Neural progenitor cell (in vitro differentiated cells): ENCODE measurements around the gene PVR.

Experiments
- EZH2 ChIP-seq: fragments of 200-600 bp; sonication (generic); IDR thresholded peaks from 2 replicates; pipeline ENCODE4 v1.6.1; 2017; ENCODE audit warnings: antibody characterized with exemption, mild to moderate bottlenecking, moderate library complexity
- EZH2phosphoT487 ChIP-seq: fragments of 200-600 bp; sonication (generic); IDR thresholded peaks from 2 replicates; pipeline ENCODE4 v1.6.1; 2017; ENCODE audit warnings: antibody characterized with exemption
- TF ChIP-seq, protein P1 (sequence below): fragments of 200-600 bp; sonication (generic); IDR thresholded peaks from 2 replicates; pipeline ENCODE4 v1.5.1; 2017; ENCODE audit warnings: antibody characterized with exemption, mild to moderate bottlenecking

DNA sequence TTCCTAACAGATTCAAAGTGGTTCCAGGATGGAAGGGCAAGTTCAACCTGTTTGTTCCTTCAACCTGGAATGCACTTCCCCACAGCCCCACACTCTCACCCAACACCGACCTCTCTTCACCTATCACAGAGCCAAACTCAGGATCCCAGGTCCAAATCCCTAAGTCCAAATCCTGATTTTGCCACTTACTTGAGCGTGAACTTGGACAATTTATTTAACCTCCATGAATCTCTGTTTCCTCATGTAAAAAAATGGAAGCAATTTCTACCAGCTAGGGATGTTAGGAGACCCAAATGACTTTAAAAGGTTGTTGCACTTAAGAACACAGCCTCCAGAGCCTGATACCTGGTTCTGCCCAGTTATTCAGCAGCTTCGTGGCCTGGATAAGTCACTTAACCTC lies 35.8 kb upstream of the PVR start:
- TF ChIP-seq, protein P1, sequence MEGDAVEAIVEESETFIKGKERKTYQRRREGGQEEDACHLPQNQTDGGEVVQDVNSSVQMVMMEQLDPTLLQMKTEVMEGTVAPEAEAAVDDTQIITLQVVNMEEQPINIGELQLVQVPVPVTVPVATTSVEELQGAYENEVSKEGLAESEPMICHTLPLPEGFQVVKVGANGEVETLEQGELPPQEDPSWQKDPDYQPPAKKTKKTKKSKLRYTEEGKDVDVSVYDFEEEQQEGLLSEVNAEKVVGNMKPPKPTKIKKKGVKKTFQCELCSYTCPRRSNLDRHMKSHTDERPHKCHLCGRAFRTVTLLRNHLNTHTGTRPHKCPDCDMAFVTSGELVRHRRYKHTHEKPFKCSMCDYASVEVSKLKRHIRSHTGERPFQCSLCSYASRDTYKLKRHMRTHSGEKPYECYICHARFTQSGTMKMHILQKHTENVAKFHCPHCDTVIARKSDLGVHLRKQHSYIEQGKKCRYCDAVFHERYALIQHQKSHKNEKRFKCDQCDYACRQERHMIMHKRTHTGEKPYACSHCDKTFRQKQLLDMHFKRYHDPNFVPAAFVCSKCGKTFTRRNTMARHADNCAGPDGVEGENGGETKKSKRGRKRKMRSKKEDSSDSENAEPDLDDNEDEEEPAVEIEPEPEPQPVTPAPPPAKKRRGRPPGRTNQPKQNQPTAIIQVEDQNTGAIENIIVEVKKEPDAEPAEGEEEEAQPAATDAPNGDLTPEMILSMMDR, result no peak
- no peak for TF ChIP-seq EZH2phosphoT487
- TF ChIP-seq EZH2, result no peak
